Colon (tissue), 2 donors: Measurements from ENCODE around the gene CIDEA.
"Not testable (repeated sequence)": the region's sequence is repeated elsewhere in the genome, so short reads cannot be mapped to it uniquely, and the experiment has no call there.

Source experiments
- FAIRE-seq: peaks from 2 replicates; lab custom pipeline; 2012; peaks lifted over from hg19 to GRCh38; lab: Jason Lieb, UNC
- donor health status: control.
- donor health status: control.

Gene CIDEA, protein sequence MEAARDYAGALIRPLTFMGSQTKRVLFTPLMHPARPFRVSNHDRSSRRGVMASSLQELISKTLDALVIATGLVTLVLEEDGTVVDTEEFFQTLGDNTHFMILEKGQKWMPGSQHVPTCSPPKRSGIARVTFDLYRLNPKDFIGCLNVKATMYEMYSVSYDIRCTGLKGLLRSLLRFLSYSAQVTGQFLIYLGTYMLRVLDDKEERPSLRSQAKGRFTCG

DNA sequence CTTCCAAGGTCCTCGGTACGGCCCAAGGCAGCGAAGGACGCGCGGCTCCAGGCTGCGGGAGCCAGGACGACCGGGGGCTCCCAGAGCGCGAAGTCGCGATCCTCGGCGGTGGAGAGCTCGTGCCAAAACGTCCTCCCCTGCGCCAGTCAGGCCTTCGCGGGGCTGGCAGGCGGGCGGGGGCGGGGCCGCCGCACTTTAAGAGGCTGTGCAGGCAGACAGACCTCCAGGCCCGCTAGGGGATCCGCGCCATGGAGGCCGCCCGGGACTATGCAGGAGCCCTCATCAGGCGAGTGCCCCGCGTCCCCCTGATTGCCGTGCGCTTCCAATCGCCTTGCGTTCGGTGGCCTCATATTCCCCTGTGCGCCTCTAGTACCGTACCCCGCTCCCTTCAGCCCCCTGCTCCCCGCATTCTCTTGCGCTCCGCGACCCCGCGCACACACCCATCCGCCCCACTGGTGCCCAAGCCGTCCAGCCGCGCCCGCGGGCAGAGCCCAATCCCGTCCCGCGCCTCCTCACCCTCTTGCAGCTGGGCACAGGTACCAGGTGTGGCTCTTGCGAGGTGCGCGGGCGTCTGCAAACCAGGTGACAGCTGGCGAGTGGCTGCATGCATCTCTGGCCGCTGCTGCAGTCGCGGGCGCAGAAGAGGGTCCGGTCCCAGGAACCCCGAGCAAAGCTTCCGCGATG is at the start of gene CIDEA:
TSS of gene CIDEA (plus strand) at position 226 of the 684 bp plus-strand sequence. CDS start at position 249, 23 bp downstream.
- FAIRE-seq: no peak

DNA sequence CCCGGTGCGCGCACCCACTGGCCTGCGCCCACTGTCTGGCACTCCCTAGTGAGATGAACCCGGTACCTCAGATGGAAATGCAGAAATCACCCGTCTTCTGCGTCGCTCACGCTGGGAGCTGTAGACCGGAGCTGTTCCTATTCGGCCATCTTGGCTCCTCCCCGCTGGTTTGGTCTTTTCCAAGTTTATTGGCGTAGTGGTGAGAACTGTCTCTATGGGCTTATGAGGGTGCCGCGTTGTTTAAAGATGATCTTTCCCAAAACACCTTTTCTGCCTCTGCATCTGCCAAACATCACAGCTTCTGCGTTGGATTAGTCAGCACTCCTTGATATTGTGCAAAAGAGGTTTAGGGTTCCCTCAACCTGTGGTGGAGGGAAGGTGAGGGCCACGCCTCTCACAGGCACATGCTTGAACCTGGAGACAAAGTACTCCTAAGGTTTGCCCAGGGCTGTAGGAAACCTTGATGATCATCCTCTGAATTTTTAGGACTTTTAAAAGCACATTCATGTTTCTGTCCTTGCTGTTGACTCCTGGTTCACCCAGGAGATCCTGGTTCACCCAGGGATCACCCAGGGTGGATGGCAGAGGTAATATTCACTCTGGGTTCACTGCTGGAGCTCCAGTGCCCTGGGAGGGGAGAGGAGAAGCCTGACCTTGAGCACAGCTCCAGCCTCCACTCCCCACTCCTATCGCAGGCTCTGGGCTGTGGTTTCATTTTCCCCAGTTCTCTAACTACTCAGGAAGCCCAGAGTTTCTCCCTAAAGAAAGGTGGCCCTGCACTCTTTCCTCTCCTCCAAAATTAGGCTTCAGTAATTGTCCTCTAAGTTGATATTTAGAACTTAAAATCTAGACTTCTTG is 45.6 kb upstream of the CIDEA start:
- FAIRE-seq: not testable (repeated sequence)

DNA sequence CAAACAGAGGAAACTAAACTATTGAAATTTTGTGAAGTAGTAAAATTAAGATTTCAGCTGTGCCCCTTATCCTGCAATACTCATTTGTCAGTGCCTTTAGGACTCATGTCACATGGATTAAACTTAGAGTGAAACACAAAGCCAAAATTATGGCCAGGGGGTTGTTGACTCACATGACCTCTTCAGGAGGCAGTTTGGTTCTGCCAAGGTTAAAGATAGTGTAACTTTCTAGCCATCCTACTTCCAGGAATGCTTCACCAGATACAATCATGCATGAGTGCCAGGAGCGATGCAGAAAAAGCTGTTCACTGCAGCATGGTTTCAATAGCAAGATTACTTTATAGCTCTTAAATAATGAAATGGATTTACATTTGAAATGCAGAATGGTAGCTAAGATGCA is 41.9 kb upstream of the CIDEA start:
- FAIRE-seq: not testable (repeated sequence)

DNA sequence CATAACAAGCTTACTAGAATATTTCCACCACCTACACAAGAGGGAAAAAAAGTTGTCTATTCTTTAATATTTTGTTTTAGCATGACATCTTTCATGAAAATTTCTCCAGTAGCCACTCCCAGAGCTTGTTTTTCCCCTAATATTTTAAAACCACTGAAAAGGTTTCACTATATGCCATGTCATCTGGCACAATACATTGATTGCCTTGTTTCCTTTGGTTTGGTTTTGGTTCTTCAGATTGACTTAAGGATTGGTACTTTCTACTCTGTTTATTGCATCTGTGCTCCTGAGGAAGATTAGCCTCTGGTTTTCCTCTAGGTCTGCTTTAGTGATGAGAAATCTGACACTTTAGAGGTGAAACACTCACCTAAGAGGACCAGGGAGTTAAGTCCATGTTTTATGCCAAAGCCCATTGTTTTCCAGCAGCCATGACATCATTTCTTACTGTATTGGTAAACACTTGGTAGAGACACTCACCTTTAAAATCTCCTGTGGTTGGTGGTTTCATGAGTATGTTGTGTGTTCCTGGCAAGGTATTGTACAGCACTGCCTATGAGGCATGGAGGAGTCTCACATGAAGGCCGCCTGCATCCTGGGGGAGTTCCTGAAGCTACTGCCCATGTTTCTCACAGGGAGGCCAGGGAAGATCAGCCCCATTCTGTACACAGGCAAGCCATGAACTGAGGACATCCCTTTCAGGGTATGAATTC is 39.7 kb upstream of the CIDEA start:
- FAIRE-seq: not testable (repeated sequence)

DNA sequence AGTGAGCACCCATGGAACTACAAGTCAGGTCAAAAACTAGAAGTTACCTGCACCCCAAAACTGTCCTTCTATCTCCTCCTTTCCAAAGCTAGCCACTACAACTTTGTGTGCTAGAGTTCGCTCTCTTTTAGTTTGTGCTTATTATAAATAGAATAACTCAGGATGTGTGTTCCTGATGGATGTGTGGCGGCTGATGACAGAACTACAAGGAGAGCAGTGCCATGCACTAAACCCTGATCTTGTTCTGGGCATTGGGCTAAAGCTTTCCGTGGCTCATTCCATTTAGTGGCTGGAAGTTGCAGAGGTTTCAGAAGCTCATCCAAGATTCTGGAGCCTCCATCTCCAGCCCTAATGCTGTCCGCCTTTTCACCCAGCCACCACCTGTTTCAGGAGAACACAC is 37.7 kb upstream of the CIDEA start:
- FAIRE-seq: not testable (repeated sequence)

DNA sequence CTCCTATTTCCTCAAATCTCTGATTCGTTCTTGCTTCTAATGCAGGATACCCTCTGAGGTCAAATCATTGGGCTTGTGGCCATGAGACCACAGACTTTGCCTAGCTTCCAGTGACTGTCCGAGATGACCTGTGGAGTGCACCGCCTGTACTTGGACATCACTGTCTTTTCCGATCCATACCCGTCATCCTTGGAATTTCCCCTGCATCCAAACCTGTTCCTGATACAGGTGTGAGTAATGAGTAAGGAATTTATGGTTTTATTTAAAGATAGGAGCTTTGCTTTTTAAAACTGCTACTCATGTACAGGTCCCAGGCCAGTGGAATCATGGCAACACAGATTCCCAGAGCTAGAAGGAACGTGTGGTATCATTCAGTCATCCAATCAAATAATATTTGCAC is 35.6 kb upstream of the CIDEA start:
- FAIRE-seq: not testable (repeated sequence)

DNA sequence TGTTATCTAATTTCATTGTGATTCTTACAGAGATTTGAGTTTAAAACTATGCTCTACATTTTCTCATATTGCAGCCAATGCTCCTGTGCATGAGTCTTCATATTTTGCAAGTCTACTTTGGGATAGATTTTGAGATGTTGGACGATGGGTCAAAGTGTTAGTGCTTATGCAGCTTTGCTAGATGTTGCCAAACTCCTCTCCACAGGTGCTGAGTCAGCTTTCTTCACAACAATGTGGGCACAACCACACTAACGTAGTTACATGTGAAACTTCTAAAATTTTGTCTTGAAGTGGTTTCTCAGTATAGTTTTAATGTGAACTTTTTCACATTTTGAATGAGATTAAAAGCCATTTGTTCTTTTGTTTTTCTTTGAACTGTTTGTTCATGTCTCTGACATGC is 32.1 kb upstream of the CIDEA start:
- peak; percentile 84 for FAIRE-seq

DNA sequence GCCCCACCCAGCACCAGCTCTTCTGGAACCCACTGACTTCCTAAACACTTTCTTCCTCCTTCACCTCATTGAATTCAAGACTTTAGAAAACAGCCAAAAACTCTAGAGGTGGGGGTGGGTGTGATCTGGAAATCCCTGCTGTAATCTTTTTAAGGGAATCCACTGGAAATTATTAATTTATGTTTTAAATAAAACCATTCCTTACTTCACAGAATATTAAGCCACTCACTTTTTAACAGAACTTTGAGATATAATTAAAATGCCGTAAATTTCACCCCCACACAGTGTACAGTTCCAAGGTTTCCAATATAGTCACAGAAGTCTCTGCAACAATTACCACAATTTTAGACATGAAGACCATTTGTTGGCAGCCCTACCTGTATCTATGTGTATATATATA is 30.8 kb upstream of the CIDEA start:
- not testable (repeated sequence) for FAIRE-seq

DNA sequence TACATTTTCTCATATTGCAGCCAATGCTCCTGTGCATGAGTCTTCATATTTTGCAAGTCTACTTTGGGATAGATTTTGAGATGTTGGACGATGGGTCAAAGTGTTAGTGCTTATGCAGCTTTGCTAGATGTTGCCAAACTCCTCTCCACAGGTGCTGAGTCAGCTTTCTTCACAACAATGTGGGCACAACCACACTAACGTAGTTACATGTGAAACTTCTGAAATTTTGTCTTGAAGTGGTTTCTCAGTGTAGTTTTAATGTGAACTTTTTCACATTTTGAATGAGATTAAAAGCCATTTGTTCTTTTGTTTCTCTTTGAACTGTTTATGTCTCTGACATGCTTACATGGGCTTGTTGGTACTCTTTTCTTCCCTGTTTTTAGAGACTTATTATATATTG is 27.4 kb upstream of the CIDEA start:
- FAIRE-seq: not testable (repeated sequence)

DNA sequence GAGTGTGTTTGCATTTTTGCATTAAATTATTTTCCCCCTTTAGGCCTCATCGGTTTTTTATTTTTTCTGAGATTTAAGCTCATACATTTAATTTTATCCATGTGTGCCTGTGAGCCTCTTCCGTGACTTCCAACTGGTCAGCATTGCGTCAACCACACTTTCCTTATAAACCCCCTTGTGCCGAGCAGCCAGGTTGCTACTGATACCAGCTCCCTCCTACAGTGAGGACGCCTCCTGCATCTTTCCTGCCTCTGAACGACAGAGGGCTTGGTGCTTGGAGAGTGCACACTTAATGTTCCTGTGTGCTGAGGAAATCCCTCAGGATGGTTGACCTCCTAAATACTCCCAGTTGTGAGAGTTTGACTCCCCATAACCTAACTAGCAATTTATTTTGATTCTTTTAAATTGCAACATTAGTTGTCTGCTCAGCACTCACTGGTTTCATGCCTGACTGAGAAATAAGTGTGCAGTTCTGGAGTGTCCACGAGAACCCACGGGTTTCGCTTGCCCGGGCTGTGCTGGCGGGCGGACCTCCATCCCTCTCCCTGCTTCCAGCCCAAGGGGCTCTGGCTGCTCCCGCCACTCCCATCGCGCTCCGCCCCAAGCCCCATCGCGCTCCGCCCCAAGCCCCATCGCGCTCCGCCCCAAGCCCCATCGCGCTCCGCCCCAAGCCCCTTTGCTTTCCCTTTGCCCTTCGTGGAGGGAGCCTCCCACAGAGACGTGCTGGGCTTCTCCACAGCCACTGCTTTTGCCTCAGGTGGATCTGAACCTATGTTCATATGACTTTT is 26.6 kb upstream of the CIDEA start:
- not testable (repeated sequence) for FAIRE-seq

DNA sequence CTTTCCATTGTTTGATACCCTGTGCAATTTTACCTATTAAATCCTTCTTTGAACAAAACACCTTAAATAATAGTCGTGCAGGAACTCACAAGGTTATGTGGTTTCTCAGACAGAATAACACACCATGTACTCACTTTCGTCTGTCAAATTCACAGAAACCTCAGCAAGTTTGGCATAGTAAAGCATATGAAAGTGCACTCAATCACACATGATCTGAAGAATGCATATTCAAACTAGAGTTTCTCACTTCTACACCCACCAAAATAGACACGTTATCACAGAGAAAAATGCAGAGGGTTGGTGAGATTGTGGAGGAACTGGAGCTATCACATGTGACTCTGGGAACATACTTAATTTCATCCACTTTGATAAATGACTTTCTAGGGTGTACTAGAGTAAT is 25.9 kb upstream of the CIDEA start:
- not testable (repeated sequence) for FAIRE-seq

DNA sequence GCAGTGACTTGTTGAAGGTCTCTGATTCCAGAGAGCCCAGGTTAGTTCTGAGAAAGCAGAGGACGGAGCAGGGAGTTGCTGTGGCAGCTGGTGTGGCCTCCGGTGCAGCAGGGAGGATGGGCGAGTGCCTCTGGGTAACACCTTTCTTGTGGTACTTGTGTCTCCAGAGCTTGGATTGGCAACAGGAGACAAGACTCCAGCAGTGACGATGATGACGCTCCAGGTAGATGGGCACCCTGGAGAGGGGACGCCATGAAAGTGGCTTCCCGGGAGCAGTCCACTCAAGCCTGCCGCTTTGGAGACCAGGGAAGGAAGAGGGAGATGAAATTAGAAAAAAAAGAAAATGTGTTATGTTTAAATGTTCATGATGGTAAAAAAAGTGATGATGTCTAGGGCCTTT is 23.6 kb upstream of the CIDEA start:
- not testable (repeated sequence) for FAIRE-seq

DNA sequence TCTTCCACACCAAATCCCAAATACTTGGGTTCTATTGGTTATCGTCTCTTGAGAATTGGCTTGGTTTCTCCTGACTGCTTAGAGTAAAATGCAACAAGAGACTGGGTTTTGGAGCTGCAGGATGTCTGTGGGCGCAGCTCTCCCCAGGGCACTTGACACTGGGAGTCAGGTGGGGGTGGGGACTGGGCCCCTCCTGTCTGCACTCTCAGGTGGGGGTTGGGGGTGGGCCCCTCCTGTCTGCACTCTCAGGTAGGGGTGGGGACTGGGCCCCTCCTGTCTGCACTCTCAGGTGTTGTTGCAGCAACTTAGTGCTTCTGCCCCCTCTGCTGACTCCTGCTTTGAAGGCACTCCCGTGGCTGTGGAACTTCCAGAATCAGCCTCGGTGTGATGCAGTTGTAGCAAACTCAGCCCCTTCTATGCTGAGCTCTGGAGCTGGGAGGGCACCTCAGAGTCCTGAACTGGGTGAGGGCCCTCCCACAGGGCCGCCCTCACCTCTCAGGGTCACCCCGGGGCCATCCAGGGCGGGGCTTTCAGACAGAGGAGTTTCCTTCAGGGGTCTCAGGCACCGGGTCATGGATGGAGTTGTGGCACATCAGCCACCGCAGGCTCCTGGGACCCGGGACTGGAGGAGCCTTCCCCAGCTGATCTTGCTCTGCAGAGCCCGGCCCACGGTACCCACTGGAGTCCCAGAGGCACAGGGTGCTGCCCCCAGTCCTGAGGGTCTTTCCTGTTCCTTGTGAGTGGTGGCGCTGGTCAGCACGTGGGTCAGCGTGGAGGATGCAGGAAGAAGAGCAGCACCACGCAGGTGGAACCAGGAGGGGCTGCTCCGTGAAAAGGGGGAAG is 22.9 kb upstream of the CIDEA start:
- no peak for FAIRE-seq

DNA sequence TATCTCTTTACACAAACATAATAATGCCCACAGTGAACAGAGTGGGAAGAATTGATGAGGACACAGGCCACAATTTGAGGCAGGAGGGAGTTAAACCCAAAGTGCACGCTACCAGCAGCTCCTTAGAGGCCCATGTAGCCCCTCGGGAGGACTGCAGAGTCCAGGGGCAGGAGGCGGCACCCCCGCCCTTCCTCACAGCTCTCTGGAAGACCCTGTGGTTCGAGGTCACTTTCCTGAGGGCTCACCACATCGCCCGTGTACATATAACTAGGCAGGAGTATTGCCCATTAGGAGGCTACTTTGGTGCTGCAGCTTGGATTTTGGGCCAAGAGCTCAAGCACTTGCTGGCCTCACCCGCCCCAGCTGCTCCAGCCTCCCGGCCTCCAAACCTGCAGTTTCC is 22.2 kb upstream of the CIDEA start:
- FAIRE-seq: no peak

DNA sequence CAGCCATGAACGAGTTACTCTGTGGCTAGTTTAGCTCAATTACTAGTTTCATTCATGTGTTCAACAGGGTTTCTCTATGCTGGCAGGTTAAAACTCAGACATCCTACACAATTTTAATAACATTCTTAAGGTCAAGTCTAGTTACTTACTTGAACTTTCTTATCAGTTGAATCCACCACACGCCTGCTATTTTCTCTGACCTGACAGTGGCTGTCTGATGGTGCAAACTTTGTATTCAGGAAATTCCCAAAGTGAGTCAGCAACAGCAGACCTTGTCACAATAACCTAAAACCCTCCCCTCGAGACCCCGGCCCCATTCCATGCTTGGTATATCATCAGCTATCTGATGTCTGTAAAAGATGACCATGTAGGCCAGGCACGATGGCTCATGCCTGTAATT is 20.8 kb upstream of the CIDEA start:
- FAIRE-seq: no peak

DNA sequence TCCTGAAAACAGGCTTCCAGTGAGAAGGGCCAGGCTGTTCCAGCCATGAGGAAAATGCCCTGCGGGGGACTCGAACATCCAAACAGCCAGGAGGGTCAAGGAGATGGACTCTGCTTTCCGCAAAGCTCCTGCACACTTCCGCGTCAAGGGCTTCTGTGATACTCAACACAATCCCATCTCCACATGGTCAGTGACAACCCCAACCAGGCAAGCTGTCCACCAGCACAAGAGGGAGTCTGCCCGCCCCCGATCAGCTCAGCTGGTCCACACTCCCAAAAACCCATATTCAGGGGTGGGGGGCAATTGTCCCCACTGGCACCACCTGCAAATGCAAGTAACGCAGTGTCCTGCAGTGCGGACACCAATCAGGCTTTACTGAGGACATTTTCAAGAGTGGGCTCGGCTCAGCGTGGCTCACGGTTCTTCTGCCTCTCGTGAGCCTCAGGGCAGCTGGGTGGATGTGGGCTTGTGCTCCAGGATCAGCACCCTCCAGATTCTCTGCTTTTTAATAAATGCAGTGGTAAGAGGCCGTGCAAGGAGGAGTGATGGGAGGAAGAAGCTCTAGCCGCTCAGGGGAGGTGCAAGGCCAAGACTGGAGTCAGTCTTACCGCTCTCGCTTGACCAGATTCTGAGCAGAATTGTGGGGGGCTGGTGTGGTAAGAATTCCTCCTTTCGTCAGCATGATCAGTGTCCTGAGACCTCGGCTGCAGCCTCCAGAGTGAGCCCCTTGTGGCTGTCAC is 19.5 kb upstream of the CIDEA start:
- no peak for FAIRE-seq

DNA sequence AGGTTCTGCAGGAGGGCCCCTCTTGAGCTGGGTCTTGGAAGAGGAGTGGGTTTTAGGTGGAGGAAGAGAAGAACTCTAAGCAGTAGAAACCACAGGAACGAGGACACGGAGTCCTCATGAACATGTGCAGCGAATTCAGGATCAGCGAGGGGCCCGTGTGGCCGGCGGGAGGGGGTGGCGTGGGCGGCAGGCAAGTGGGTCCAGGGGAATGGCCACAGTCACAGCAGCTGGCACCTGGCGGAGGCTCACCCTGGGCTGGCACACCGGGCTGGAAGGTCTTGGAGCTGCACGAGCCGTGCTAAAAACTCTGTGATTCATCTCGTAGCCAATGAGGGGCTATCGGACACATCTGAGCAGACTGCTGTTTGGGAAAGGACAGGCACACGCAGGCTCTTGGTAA is 18.0 kb upstream of the CIDEA start:
- no peak for FAIRE-seq

DNA sequence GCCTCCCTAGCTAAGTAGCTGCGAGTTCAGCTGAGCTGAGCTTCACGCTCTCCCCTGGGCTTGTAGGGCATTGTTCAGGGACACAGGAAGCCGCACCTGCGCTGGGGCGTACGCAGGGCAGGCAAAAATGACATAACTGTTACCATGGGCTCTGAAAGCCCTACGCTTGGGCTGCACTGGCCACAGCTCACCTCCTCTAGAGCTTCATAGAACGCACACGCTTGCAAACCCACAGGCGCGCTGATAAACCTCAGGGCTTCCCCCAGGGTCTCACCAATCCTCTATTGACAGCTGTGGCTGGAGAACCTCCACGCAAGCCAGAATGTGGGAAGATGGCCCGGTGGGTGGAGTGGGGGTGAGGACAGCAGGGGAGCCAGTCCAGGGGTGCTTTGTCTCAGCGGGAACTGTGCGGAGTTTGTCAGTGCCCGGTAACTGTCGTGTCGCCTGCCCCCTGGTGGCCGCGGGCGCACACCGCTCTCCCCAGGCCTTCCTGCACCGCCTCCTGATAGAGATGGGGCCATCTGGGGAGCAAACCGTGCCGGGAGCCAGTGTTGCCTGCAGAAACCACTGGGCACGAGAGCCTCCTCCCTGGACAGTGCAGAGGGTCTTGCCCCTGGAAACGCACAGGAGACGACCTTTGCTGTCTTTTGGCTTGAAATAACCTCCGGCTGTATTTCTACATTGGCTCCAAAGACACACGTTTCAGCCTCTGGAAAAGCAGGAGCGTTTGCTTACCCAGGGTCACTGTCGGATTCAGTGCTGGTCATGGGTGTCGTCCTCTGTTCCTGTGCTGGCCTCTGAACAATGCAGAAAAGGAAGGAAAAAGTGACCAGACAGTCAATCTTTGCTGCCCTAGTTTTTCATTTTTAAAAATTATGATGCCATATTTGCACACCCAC is 17.0 kb upstream of the CIDEA start:
- FAIRE-seq: no peak

DNA sequence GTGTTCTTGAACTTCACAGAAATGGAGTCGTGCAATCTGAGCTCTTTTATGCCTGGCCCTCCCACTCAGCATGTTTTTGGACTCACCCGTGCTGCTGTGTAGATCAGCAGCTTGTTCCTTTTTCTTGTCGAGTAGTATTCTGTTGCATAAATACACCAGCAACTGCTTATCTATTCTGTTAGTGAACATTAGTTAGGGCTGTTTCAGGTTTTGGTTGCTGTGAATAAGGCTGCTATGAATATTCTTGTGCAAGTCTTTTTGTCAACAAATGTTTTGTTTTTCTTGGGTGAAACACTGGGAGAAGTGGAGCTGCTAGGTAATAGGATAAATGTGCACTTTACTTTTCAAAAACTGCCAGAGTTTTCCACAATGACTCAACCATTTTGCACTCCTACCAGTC is 15.3 kb upstream of the CIDEA start:
- FAIRE-seq: no peak
